HepG2 (cell line): ENCODE data around the gene DLG1. TPM values are rescaled to one million over a fixed set of nuclear protein-coding genes. Genes with fewer than 3 reads are reported as not detected.

Source experiments
- ATAC-seq: fragments of 200-7000 bp; cut with Tn5 transposase; 3 replicates; pipeline ENCODE4 v1.9.1; 2020; ENCODE audit warnings: mild to moderate bottlenecking, moderate library complexity
- BruUV-seq: library from RNA; stranded (reverse); fragments of 400-500 nt; replicated peaks from 2 replicates; lab custom pipeline; 2021; lab: Mats Ljungman, UMichigan
- CTCF ChIA-PET: fragments of 300-600 bp; formaldehyde crosslinking; extraction: SDS; loops from one replicate; lab custom pipeline; 2021; ENCODE audit warnings: low total read pairs, inconsistent platforms, low intra/inter-chr PET ratio; lab: Yijun Ruan, JAX
- POLR2A ChIA-PET: fragments of 350-600 bp; sonication (Branson Sonifier 250); formaldehyde crosslinking; loops from one replicate; lab custom pipeline; 2020; ENCODE audit warnings: antibody characterized with exemption, inconsistent platforms; lab: Yijun Ruan, JAX
- DNase-seq: peaks from one replicate; pipeline ENCODE4 v3.0.0-alpha.2; 2015; ENCODE audit warnings: low spot score
- FAIRE-seq: peaks from 3 replicates; lab custom pipeline; 2011; peaks lifted over from hg19 to GRCh38; lab: Jason Lieb, UNC
- H2AFZ ChIP-seq: one replicate; pipeline ENCODE4 v1.6.1; 2011; ENCODE audit warnings: low read length, inconsistent platforms
- H3K27ac ChIP-seq: fragments of 300-600 bp; 3 replicates; pipeline ENCODE4 v1.8.0; 2011; ENCODE audit warnings: mixed run types, mild to moderate bottlenecking, mixed read lengths, low read length, inconsistent platforms; ENCODE audit not compliant: insufficient read depth; ENCODE audit errors: extremely low read length
- H3K27me3 ChIP-seq, 2 experiments: fragments of 200-600 bp in 1 of 2; 2 replicates in 1 of 2; 3 replicates in 1 of 2; pipeline versions ENCODE4 v1.6.0 to v1.8.0; 2011; ENCODE audit warnings: low read length in 2 of 2, mild to moderate bottlenecking in 2 of 2, moderate library complexity in 2 of 2, inconsistent platforms in 1 of 2; ENCODE audit not compliant: insufficient read depth in 2 of 2, control insufficient read depth in 1 of 2
- H3K36me3 ChIP-seq, 2 experiments: fragments of 200-600 bp in 1 of 2; replicated peaks in 1 of 2; 2 replicates in 1 of 2; 3 replicates in 1 of 2; pipeline versions ENCODE4 v1.5.1 to v1.8.0; 2011; ENCODE audit warnings: low read length in 2 of 2, inconsistent platforms in 1 of 2; ENCODE audit not compliant: insufficient read depth in 2 of 2, control insufficient read depth in 1 of 2
- H3K4me1 ChIP-seq: 2 replicates; pipeline ENCODE4 v1.5.1; 2012; ENCODE audit warnings: low read length, inconsistent platforms; ENCODE audit not compliant: insufficient read depth
- H3K4me2 ChIP-seq: 2 replicates; pipeline ENCODE4 v1.6.0; 2011; ENCODE audit warnings: low read depth, low read length, inconsistent platforms
- H3K4me3 ChIP-seq, 3 experiments: fragments of 200-600 bp in 1 of 3; sonication (generic), shearing (Covaris generic) in 1 of 3; replicated peaks in 1 of 3; 2 replicates each; pipeline ENCODE4 v1.5.1; 2011 to 2016; ENCODE audit warnings: low read length in 3 of 3, inconsistent platforms in 2 of 3, low read depth in 2 of 3, mild to moderate bottlenecking in 2 of 3, control low read depth in 1 of 3, mixed read lengths in 1 of 3; ENCODE audit not compliant: insufficient read depth in 1 of 3
- H3K79me2 ChIP-seq: one replicate; pipeline ENCODE4 v1.6.1; 2011; ENCODE audit warnings: low read length, inconsistent platforms; ENCODE audit not compliant: insufficient read depth
- H3K9ac ChIP-seq: 2 replicates; pipeline ENCODE4 v1.6.0; 2011; ENCODE audit warnings: mild to moderate bottlenecking, low read depth, low read length, inconsistent platforms; ENCODE audit not compliant: insufficient read depth
- H3K9me3 ChIP-seq: 2 replicates; pipeline ENCODE4 v1.5.1; 2012; ENCODE audit warnings: mild to moderate bottlenecking, low read length
- H4K20me1 ChIP-seq: 2 replicates; pipeline ENCODE4 v1.6.0; 2011; ENCODE audit warnings: inconsistent platforms, mild to moderate bottlenecking, low read length, moderate library complexity; ENCODE audit not compliant: insufficient read depth
- CENPBD1 ChIP-seq: sonication (generic); formaldehyde crosslinking; IDR thresholded peaks from 2 replicates; pipeline ENCODE4 v1.8.0; 2022; ENCODE audit warnings: missing genetic modification reagents, low read depth, mild to moderate bottlenecking, borderline replicate concordance
- CREM ChIP-seq, 2 experiments: sonication (generic) in 1 of 2; formaldehyde crosslinking in 1 of 2; IDR thresholded peaks; 2 replicates each; pipeline versions ENCODE4 v1.4.0 to v1.6.1; 2016 to 2020; ENCODE audit warnings: antibody characterized with exemption in 1 of 2, mild to moderate bottlenecking in 1 of 2, missing genetic modification reagents in 1 of 2
- CTCF ChIP-seq: sonication (generic); formaldehyde crosslinking; IDR thresholded peaks from 2 replicates; pipeline ENCODE4 v1.5.0; 2020; ENCODE audit warnings: mild to moderate bottlenecking, missing genetic modification reagents, moderate library complexity
- HNRNPLL ChIP-seq: fragments of 200-400 bp; formaldehyde crosslinking; IDR thresholded peaks from 2 replicates; pipeline ENCODE4 v1.6.1; 2017; ENCODE audit warnings: mild to moderate bottlenecking, low read depth, low read length; ENCODE audit not compliant: poor library complexity, severe bottlenecking
- KLF12 ChIP-seq: sonication (generic); formaldehyde crosslinking; IDR thresholded peaks from 2 replicates; pipeline ENCODE4 v1.4.0; 2020; ENCODE audit warnings: missing genetic modification reagents, borderline replicate concordance
- PAF1 ChIP-seq: IDR thresholded peaks from 2 replicates; pipeline ENCODE4 v1.6.1; 2016; ENCODE audit warnings: missing genetic modification reagents, missing compliant biosample characterization
- TCF7 ChIP-seq: sonication (generic); IDR thresholded peaks from 2 replicates; pipeline ENCODE4 v1.6.1; 2016; ENCODE audit warnings: antibody characterized with exemption, low read depth
- TFDP1 ChIP-seq: IDR thresholded peaks from 2 replicates; pipeline ENCODE4 v1.6.1; 2016; ENCODE audit warnings: missing compliant biosample characterization, missing genetic modification reagents, borderline replicate concordance
- ZNF446 ChIP-seq: sonication (generic); formaldehyde crosslinking; IDR thresholded peaks from 2 replicates; pipeline ENCODE4 v1.5.0; 2020; ENCODE audit warnings: mild to moderate bottlenecking, missing genetic modification reagents
- ZNF580 ChIP-seq: IDR thresholded peaks from 2 replicates; pipeline ENCODE4 v1.6.1; 2016; ENCODE audit warnings: low read depth, borderline replicate concordance
- ZNF704 ChIP-seq: sonication (generic); formaldehyde crosslinking; IDR thresholded peaks from 2 replicates; pipeline ENCODE4 v1.8.1; 2023; ENCODE audit warnings: mild to moderate bottlenecking, inconsistent platforms, moderate library complexity, missing genetic modification reagents, borderline replicate concordance
- ZNF710 ChIP-seq: sonication (generic); formaldehyde crosslinking; IDR thresholded peaks from 2 replicates; pipeline ENCODE4 v1.5.0; 2020; ENCODE audit warnings: mild to moderate bottlenecking, missing genetic modification reagents, borderline replicate concordance
- ZNF720 ChIP-seq: sonication (generic); formaldehyde crosslinking; IDR thresholded peaks from 2 replicates; pipeline ENCODE4 v1.4.0; 2020; ENCODE audit warnings: missing genetic modification reagents
- ZNF883 ChIP-seq: sonication (generic); formaldehyde crosslinking; IDR thresholded peaks from 2 replicates; pipeline ENCODE4 v1.5.1; 2020; ENCODE audit warnings: mild to moderate bottlenecking, missing genetic modification reagents; ENCODE audit errors: not compliant biosample characterization
- WGBS: methylation state at CpG from one replicate; pipeline ENCODE4 v1.1.6; 2017; ENCODE audit warnings: low lambda C conversion rate; 5-methylcytosine and 5-hydroxymethylcytosine counted together
- in situ Hi-C: cut with HindIII; loops from 2 replicates; pipeline ENCODE4 v1.10.0; 2017; ENCODE audit warnings: low pct_unique_long_range_greater_than_20kb; ENCODE audit not compliant: extremely low pct_ligation_motif_present
- intact Hi-C: fragments of 100-400 bp; cut with micrococcal nuclease; formaldehyde crosslinking; loops from one replicate; pipeline ENCODE4 v1.10.0; 2022; ENCODE audit not compliant: unreplicated experiment
- polyA plus RNA-seq, 8 experiments: library from polyadenylated mRNA; depleted of rRNA in 3 of 8; stranded (reverse) in 7 of 8; unstranded in 1 of 8; fragments of >200 nt; fragmentation: Illumina TruSeq in 4 of 8; extraction: Trizol in 4 of 8; gene quantifications; 2 replicates each; pipeline versions ENCODE4 v1.2.1 to v1.2.3, GENCODE V29; 2011 to 2016; ENCODE audit warnings: low read depth in 4 of 8, missing spikeins in 1 of 8, mixed read lengths in 1 of 8; ENCODE audit not compliant: insufficient read depth in 1 of 8
- total RNA-seq, 5 experiments: library from RNA; depleted of rRNA; stranded (reverse); fragments of >200 nt; fragmentation: Illumina TruSeq; extraction: Trizol; gene quantifications; 2 replicates each; pipeline ENCODE4 v1.2.3, GENCODE V29; 2016; ENCODE audit warnings: low read depth in 1 of 5

Gene DLG1
- total and polyA plus RNA-seq, 2 of the 13 experiments (the other 11 are each of a cell fraction or from before 2014, with no cell fraction given) = 30.5 to 104 TPM

- no peak for FAIRE-seq
- Histone ChIP-seq H4K20me1 (no peaks in the 10 kb centered on the region), H3K9me3 (no peaks in the 10 kb centered on the region), H3K4me3 (peak overlapping the region; percentile 50 to 63 (median 52); a peak in 5 of 6 replicates), H3K36me3 (no peaks in the 10 kb centered on the region), H3K9ac (peak overlapping the region; percentile 60), H3K27ac (peak overlapping the region; percentile 55), H3K4me2 (peak overlapping the region; percentile 75), H3K27me3 (no peaks in the 10 kb centered on the region), H3K79me2 (no peaks in the 10 kb centered on the region), H3K4me1 (peaks cover 33% of the 10 kb centered on the region), H2AFZ (no peak overlapping the region)
- ATAC-seq = peak; percentile 52
- ChIA-PET CTCF (interaction anchor here (1.5 kb wide), 2 partner anchors 16 to 26 kb away, joined by 3 to 5 read pairs; partner anchors contain the start of gene MELTF), POLR2A (interaction anchor here (0.6 to 2.0 kb wide), 2 partner anchors 13 to 26 kb away, joined by 3 to 9 read pairs; partner anchors contain the start of gene MELTF)
- intact Hi-C loops (no loop called here), in situ Hi-C loops (no loop called here)
- 76% methylated on average over 32 of the region's 61 CpGs for WGBS
- DNase-seq = no peak
- TSS peak; percentile 45 for BruUV-seq
- TF ChIP-seq TCF7 (no peak), CTCF (CRISPR knock-in tag) (peak; percentile 12; the same call in 1 of the 2 replicates), ZNF710 (CRISPR knock-in tag) (no peak), ZNF580 (CRISPR knock-in tag) (no peak), ZNF883 (no peak), HNRNPLL (peak; percentile 22), TFDP1 (no peak), CREM (IDR thresholded peaks at IDR 0.05) (no peak), CREM (CRISPR knock-in tag; IDR thresholded peaks at IDR 0.05) (no peak), PAF1 (CRISPR knock-in tag) (no peak), KLF12 (CRISPR knock-in tag) (no peak), ZNF720 (CRISPR knock-in tag) (0 out of 2 replicates have a peak, but pooled peaks have one; percentile 23), ZNF446 (CRISPR knock-in tag) (no peak), CENPBD1 (CRISPR knock-in tag) (no peak), ZNF704 (CRISPR knock-in tag) (no peak)
Measured at GRCh38 chr3:197003461-197004385, 294.7 kb downstream of the DLG1 start.
